ENCODE results near the gene ITPKB. TPM values are rescaled to one million over a fixed set of nuclear protein-coding genes. Genes with fewer than 3 reads are reported as not detected.

ITPKB gene
- total RNA-seq (10.2 TPM), polyA plus RNA-seq (ENCODE audit: insufficient read depth in 1 of 8, insufficient read length in 8 of 8, low replicate concordance in 1 of 8) (10 to 100 TPM; 17.4 to 32.4 (median 23.6) TPM)
- long read RNA-seq, donor 1: 0 reads
- long read RNA-seq, donor 2: 0 reads
- long read RNA-seq, donor 3, full-length matches to known transcripts: 5 of 11 reads
- long read RNA-seq, donor 3, partial matches to known transcripts: 6 of 11 reads
- long read RNA-seq, donor 3, other reads (novel, unspliced or antisense): 0 of 11 reads
- long read RNA-seq, donor 4, full-length matches to known transcripts: 4 of 4 reads
- long read RNA-seq, donor 4, partial matches to known transcripts: 0 of 4 reads
- long read RNA-seq, donor 4, other reads (novel, unspliced or antisense): 0 of 4 reads
- long read RNA-seq, donor 5, full-length matches to known transcripts: 7 of 21 reads
- long read RNA-seq, donor 5, partial matches to known transcripts: 14 of 21 reads
- long read RNA-seq, donor 5, other reads (novel, unspliced or antisense): 0 of 21 reads
- long read RNA-seq, donor 6, full-length matches to known transcripts: 2 of 2 reads
- long read RNA-seq, donor 6, partial matches to known transcripts: 0 of 2 reads
- long read RNA-seq, donor 6, other reads (novel, unspliced or antisense): 0 of 2 reads
- long read RNA-seq, donor 7, full-length matches to known transcripts: 3 of 11 reads
- long read RNA-seq, donor 7, partial matches to known transcripts: 8 of 11 reads
- long read RNA-seq, donor 7, other reads (novel, unspliced or antisense): 0 of 11 reads
- long read RNA-seq, donor 8, full-length matches to known transcripts: 1 of 1 reads
- long read RNA-seq, donor 8, partial matches to known transcripts: 0 of 1 reads
- long read RNA-seq, donor 8, other reads (novel, unspliced or antisense): 0 of 1 reads
- long read RNA-seq, donor 9, full-length matches to known transcripts: 2 of 2 reads
- long read RNA-seq, donor 9, partial matches to known transcripts: 0 of 2 reads
- long read RNA-seq, donor 9, other reads (novel, unspliced or antisense): 0 of 2 reads
- long read RNA-seq, donor 10, partial matches to known transcripts: 9 of 9 reads
- long read RNA-seq, donor 10, other reads (novel, unspliced or antisense): 0 of 9 reads
- long read RNA-seq, donor 11: 0 reads

DNA sequence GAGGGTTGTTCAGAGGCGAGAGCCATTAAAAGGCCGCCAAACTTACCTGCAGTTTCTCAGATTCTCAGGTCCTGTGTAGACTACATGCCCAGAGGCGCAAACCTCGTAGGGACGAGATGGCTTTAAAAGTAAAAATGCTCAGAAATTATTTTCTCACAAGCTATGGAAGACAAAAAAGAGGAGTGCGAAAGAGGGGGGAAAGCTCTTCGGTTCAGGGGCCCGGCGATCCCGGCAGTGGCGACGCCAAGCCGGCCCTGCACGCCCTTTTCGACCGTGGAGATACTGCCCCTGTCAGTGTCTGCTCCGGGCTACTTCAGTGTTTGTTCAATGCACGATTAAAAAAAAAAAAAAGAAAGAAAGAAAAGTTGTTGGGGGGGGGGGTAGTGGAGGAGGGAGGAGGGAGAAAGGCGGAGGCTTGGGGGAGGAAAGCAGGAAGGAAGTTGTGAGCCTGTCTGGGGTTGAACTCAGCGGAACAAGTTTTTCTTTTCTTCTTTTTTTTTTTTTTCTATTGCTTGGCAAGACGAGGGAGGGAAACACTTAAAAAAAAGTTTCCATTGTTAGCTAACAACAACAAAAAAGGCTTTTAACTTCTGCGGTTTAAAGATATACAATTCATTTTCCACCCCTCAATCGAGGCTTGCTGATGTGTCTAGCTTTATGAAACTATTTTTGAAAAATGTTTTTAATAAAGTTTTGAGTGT is at the start of gene ITPKB:
Gene ITPKB, minus strand, starts transcription at position 288 of the 701 bp plus-strand sequence. CDS start 1,824 bp downstream, outside the sequence.
- 1% methylated on average over 16 of the region's 23 CpGs for WGBS (ENCODE audit: insufficient coverage)
- H3K27me3 ChIP-seq (ENCODE audit: control insufficient read depth, insufficient read depth, low read length): peaks cover 2% of the 10 kb centered on the region
- peaks cover 27% of the 10 kb centered on the region for H3K36me3 ChIP-seq (ENCODE audit: control insufficient read depth, insufficient read depth, low read length)
- H3K4me1 ChIP-seq (ENCODE audit: control insufficient read depth, insufficient read depth, low read length): peaks cover 28% of the 10 kb centered on the region
- H3K9me3 ChIP-seq (replicated peaks; ENCODE audit: control insufficient read depth, low read depth, low read length): peaks cover 6% of the 10 kb centered on the region
- peak within 1 kb of the TSS; percentile 87 for H3K4me3 ChIP-seq (ENCODE audit: low read length)
- peak within 1 kb of the TSS; percentile 88 for H3K27ac ChIP-seq (ENCODE audit: low read length)
- DNase-seq: peak; percentile 96

DNA sequence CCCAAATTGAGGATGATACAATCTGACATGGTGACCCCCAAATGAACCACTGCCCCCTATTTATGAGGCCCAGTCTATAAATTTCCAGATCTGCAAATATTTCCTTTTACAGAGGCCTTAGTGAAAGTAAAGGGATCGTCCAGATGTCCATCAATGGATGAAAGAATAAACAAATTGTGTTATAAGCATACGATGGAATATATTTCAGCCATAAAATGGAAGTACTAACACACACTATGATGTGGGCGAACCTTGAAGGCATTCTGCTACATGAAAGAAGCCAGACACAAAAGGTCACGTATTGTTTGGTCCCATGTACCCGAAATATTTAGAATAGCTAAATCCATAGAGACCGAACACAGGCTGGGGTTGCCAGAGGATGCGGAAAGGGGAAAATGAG is 48.6 kb upstream of the ITPKB start:
- 82% methylated on average over 3 of the region's 7 CpGs for WGBS (ENCODE audit: insufficient coverage)
- Histone ChIP-seq H3K27ac (ENCODE audit: low read length) (no peak overlapping the region), H3K4me3 (ENCODE audit: low read length) (no peak overlapping the region), H3K27me3 (ENCODE audit: control insufficient read depth, insufficient read depth, low read length) (no peaks in the 10 kb centered on the region), H3K4me1 (ENCODE audit: control insufficient read depth, insufficient read depth, low read length) (peaks cover 9% of the 10 kb centered on the region), H3K9me3 (replicated peaks; ENCODE audit: control insufficient read depth, low read depth, low read length) (no peaks in the 10 kb centered on the region), H3K36me3 (ENCODE audit: control insufficient read depth, insufficient read depth, low read length) (no peaks in the 10 kb centered on the region)
- DNase-seq: no peak

GRCh38 chr1:226787071-226787470 is 48.0 kb upstream of the ITPKB start:
- WGBS (ENCODE audit: insufficient coverage): no CpG with 5 or more reads among the region's 2 CpGs
- Histone ChIP-seq H3K27ac (ENCODE audit: low read length) (no peak overlapping the region), H3K36me3 (ENCODE audit: control insufficient read depth, insufficient read depth, low read length) (no peaks in the 10 kb centered on the region), H3K4me1 (ENCODE audit: control insufficient read depth, insufficient read depth, low read length) (peaks cover 9% of the 10 kb centered on the region), H3K27me3 (ENCODE audit: control insufficient read depth, insufficient read depth, low read length) (no peaks in the 10 kb centered on the region), H3K9me3 (replicated peaks; ENCODE audit: control insufficient read depth, low read depth, low read length) (no peaks in the 10 kb centered on the region), H3K4me3 (ENCODE audit: low read length) (no peak overlapping the region)
- no peak for DNase-seq

- no peaks in the 10 kb centered on the region for H3K36me3 ChIP-seq (ENCODE audit: control insufficient read depth, insufficient read depth, low read length)
- no peak overlapping the region for H3K4me3 ChIP-seq (ENCODE audit: low read length)
- H3K27me3 ChIP-seq (ENCODE audit: control insufficient read depth, insufficient read depth, low read length): no peaks in the 10 kb centered on the region
- DNase-seq: no peak
- H3K27ac ChIP-seq (ENCODE audit: low read length): no peak overlapping the region
- peaks cover 9% of the 10 kb centered on the region for H3K4me1 ChIP-seq (ENCODE audit: control insufficient read depth, insufficient read depth, low read length)
- WGBS (ENCODE audit: insufficient coverage): 86% methylated on average over 3 of the region's 3 CpGs
- no peaks in the 10 kb centered on the region for H3K9me3 ChIP-seq (replicated peaks; ENCODE audit: control insufficient read depth, low read depth, low read length)
Observed at GRCh38 chr1:226786550-226786949, 47.5 kb upstream of the ITPKB start.

GRCh38 chr1:226785805-226786204 is 46.7 kb upstream of the ITPKB start:
- H3K27me3 ChIP-seq (ENCODE audit: control insufficient read depth, insufficient read depth, low read length): no peaks in the 10 kb centered on the region
- peaks cover 9% of the 10 kb centered on the region for H3K4me1 ChIP-seq (ENCODE audit: control insufficient read depth, insufficient read depth, low read length)
- H3K4me3 ChIP-seq (ENCODE audit: low read length): no peak overlapping the region
- H3K27ac ChIP-seq (ENCODE audit: low read length): no peak overlapping the region
- H3K9me3 ChIP-seq (replicated peaks; ENCODE audit: control insufficient read depth, low read depth, low read length): no peaks in the 10 kb centered on the region
- WGBS (ENCODE audit: insufficient coverage): no CpG with 5 or more reads among the region's 2 CpGs
- DNase-seq: no peak
- H3K36me3 ChIP-seq (ENCODE audit: control insufficient read depth, insufficient read depth, low read length): no peaks in the 10 kb centered on the region

GRCh38 chr1:226784081-226785049 is 45.3 kb upstream of the ITPKB start:
- Histone ChIP-seq H3K4me1 (ENCODE audit: control insufficient read depth, insufficient read depth, low read length) (peaks cover 9% of the 10 kb centered on the region), H3K4me3 (ENCODE audit: low read length) (no peak overlapping the region), H3K9me3 (replicated peaks; ENCODE audit: control insufficient read depth, low read depth, low read length) (no peaks in the 10 kb centered on the region), H3K27ac (ENCODE audit: low read length) (peak overlapping the region; percentile 35), H3K27me3 (ENCODE audit: control insufficient read depth, insufficient read depth, low read length) (no peaks in the 10 kb centered on the region), H3K36me3 (ENCODE audit: control insufficient read depth, insufficient read depth, low read length) (no peaks in the 10 kb centered on the region)
- DNase-seq: peak; percentile 15
- WGBS (ENCODE audit: insufficient coverage): 53% methylated on average over 6 of the region's 19 CpGs

- DNase-seq: no peak
- H3K4me1 ChIP-seq (ENCODE audit: control insufficient read depth, insufficient read depth, low read length): peaks cover 13% of the 10 kb centered on the region
- no peaks in the 10 kb centered on the region for H3K27me3 ChIP-seq (ENCODE audit: control insufficient read depth, insufficient read depth, low read length)
- H3K4me3 ChIP-seq (ENCODE audit: low read length): no peak overlapping the region
- no peaks in the 10 kb centered on the region for H3K36me3 ChIP-seq (ENCODE audit: control insufficient read depth, insufficient read depth, low read length)
- 84% methylated on average over 2 of the region's 4 CpGs for WGBS (ENCODE audit: insufficient coverage)
- no peaks in the 10 kb centered on the region for H3K9me3 ChIP-seq (replicated peaks; ENCODE audit: control insufficient read depth, low read depth, low read length)
- H3K27ac ChIP-seq (ENCODE audit: low read length): no peak overlapping the region
Observed at GRCh38 chr1:226782845-226783601, 43.9 kb upstream of the ITPKB start.

GRCh38 chr1:226781937-226782609 is 43.0 kb upstream of the ITPKB start:
- Histone ChIP-seq H3K9me3 (replicated peaks; ENCODE audit: control insufficient read depth, low read depth, low read length) (peaks cover 5% of the 10 kb centered on the region), H3K4me3 (ENCODE audit: low read length) (no peak overlapping the region), H3K27ac (ENCODE audit: low read length) (no peak overlapping the region), H3K36me3 (ENCODE audit: control insufficient read depth, insufficient read depth, low read length) (no peaks in the 10 kb centered on the region), H3K4me1 (ENCODE audit: control insufficient read depth, insufficient read depth, low read length) (peaks cover 13% of the 10 kb centered on the region), H3K27me3 (ENCODE audit: control insufficient read depth, insufficient read depth, low read length) (no peaks in the 10 kb centered on the region)
- DNase-seq: no peak
- WGBS (ENCODE audit: insufficient coverage): 83% methylated on average over 7 of the region's 7 CpGs
